Measurements from ENCODE around the gene THEMIS. TPM values are rescaled to one million over a fixed set of nuclear protein-coding genes. Genes with fewer than 3 reads are reported as not detected.
A peak's percentile ranks its signal among the peaks of the same experiment; 100 is the strongest.

THEMIS gene
- total RNA-seq, 2 experiments from 2014 or later = 9.5 to 11.5 TPM

GRCh38 chr6:127859956-127860355, 40.9 kb downstream of the THEMIS start:
- intact Hi-C loops (cut with micrococcal nuclease) = loop anchor here (10.0 kb wide), 3 partner anchors 265 to 795 kb away; no protein-coding TSS in a partner anchor
- Mint-ChIP-seq H3K36me3 (peaks cover 2% of the 10 kb centered on the region), H3K4me3 (no peak overlapping the region), H3K27ac (no peak overlapping the region), H3K27me3 (no peaks in the 10 kb centered on the region), H3K4me1 (ENCODE audit: low read depth) (peaks cover 66% of the 10 kb centered on the region), H3K9me3 (no peaks in the 10 kb centered on the region)
- DNase-seq = no peak
- POLR2A ChIA-PET = no interaction called here
- CTCF ChIA-PET = interaction anchor here (1.1 to 3.0 kb wide), 4 partner anchors 14 to 468 kb away, joined by 3 to 17 read pairs (median 5); partner anchors contain the start of gene THEMIS

- Mint-ChIP-seq H3K36me3 (no peaks in the 10 kb centered on the region), H3K27me3 (no peaks in the 10 kb centered on the region), H3K9me3 (no peaks in the 10 kb centered on the region), H3K4me1 (ENCODE audit: low read depth) (peaks cover 63% of the 10 kb centered on the region), H3K27ac (no peak overlapping the region), H3K4me3 (no peak overlapping the region)
- ChIA-PET POLR2A (no interaction called here), CTCF (interaction anchor here (1.0 to 3.0 kb wide), 5 partner anchors 10 to 469 kb away, joined by 3 to 17 read pairs (median 3); partner anchors contain the start of gene THEMIS)
- DNase-seq = no peak
- intact Hi-C loops (cut with micrococcal nuclease) = loop anchor here (10.0 kb wide), 3 partner anchors 266 to 796 kb away; no protein-coding TSS in a partner anchor
Measured at GRCh38 chr6:127858727-127859391, 42.0 kb downstream of the THEMIS start.

- CTCF ChIA-PET = interaction anchor here (1.2 to 4.3 kb wide), 6 partner anchors 120 to 664 kb away, joined by 3 to 59 read pairs (median 13); partner anchors contain the start of gene PTPRK
- H3K27ac Mint-ChIP-seq = peak overlapping the region; percentile 16
- no peak for DNase-seq
- no peaks in the 10 kb centered on the region for H3K36me3 Mint-ChIP-seq
- H3K4me3 Mint-ChIP-seq = no peak overlapping the region
- H3K4me1 Mint-ChIP-seq (ENCODE audit: low read depth) = peaks cover 65% of the 10 kb centered on the region
- no peaks in the 10 kb centered on the region for H3K27me3 Mint-ChIP-seq
- no peaks in the 10 kb centered on the region for H3K9me3 Mint-ChIP-seq
- POLR2A ChIA-PET = no interaction called here
- intact Hi-C loops (cut with micrococcal nuclease) = loop anchor here (2.0 to 10.0 kb wide), 4 partner anchors 116 to 798 kb away; no protein-coding TSS in a partner anchor
Measured at GRCh38 chr6:127857051-127857637, 43.7 kb downstream of the THEMIS start.

- peaks cover 76% of the 10 kb centered on the region for H3K4me1 Mint-ChIP-seq (ENCODE audit: low read depth)
Measured at GRCh38 chr6:127855542-127856159, 45.2 kb downstream of the THEMIS start.

GRCh38 chr6:127854009-127854408, 46.8 kb downstream of the THEMIS start:
- Mint-ChIP-seq H3K36me3 (peaks cover 11% of the 10 kb centered on the region), H3K27ac (no peak overlapping the region)
- POLR2A ChIA-PET = no interaction called here

More at GRCh38 chr6:127855542-127856159, 45.2 kb downstream of the THEMIS start:
- Mint-ChIP-seq H3K36me3 (no peaks in the 10 kb centered on the region), H3K27me3 (no peaks in the 10 kb centered on the region), H3K4me3 (peak overlapping the region; percentile 38), H3K9me3 (no peaks in the 10 kb centered on the region), H3K27ac (peak overlapping the region; percentile 30)
- peak; percentile 54 for DNase-seq
- ChIA-PET POLR2A (interaction anchor here (0.5 to 1.5 kb wide), 2 partner anchors 223 to 472 kb away, joined by 3 to 5 read pairs; no protein-coding TSS in a partner anchor), CTCF (interaction anchor here (0.6 to 4.3 kb wide), 67 partner anchors 9 to 1404 kb away, joined by 3 to 59 read pairs (median 4); partner anchors contain the start of genes PTPRK and THEMIS)
- intact Hi-C loops (cut with micrococcal nuclease) = loop anchor here (1.0 to 10.0 kb wide), 8 partner anchors 37 to 799 kb away; partner anchors contain the start of gene PTPRK

GRCh38 chr6:127851197-127851596, 49.7 kb downstream of the THEMIS start:
- Mint-ChIP-seq H3K9me3 (peaks cover 2% of the 10 kb centered on the region), H3K4me3 (no peak overlapping the region), H3K27ac (no peak overlapping the region), H3K27me3 (no peaks in the 10 kb centered on the region), H3K36me3 (peaks cover 26% of the 10 kb centered on the region), H3K4me1 (ENCODE audit: low read depth) (peaks cover 70% of the 10 kb centered on the region)
- CTCF ChIA-PET = interaction anchor here (1.3 kb wide), 1 partner anchor 114 kb away, joined by 4 read pairs; no protein-coding TSS in a partner anchor
- POLR2A ChIA-PET = no interaction called here
- intact Hi-C loops (cut with micrococcal nuclease) = loop anchor here (5.0 to 10.0 kb wide), 4 partner anchors 274 to 881 kb away; no protein-coding TSS in a partner anchor
- no peak for DNase-seq

More at GRCh38 chr6:127854009-127854408, 46.8 kb downstream of the THEMIS start:
- CTCF ChIA-PET = interaction anchor here (0.6 to 4.3 kb wide), 18 partner anchors 12 to 666 kb away, joined by 3 to 59 read pairs (median 4); partner anchors contain the start of gene PTPRK
- Mint-ChIP-seq H3K4me3 (no peak overlapping the region), H3K9me3 (no peaks in the 10 kb centered on the region), H3K27me3 (no peaks in the 10 kb centered on the region), H3K4me1 (ENCODE audit: low read depth) (peaks cover 76% of the 10 kb centered on the region)
- DNase-seq = no peak
- intact Hi-C loops (cut with micrococcal nuclease) = loop anchor here (2.0 to 10.0 kb wide), 5 partner anchors 39 to 878 kb away; no protein-coding TSS in a partner anchor

- POLR2A ChIA-PET = no interaction called here
Measured at GRCh38 chr6:127845242-127845641, 55.6 kb downstream of the THEMIS start.

GRCh38 chr6:127844529-127844928, 56.3 kb downstream of the THEMIS start:
- POLR2A ChIA-PET = no interaction called here

More at GRCh38 chr6:127845242-127845641, 55.6 kb downstream of the THEMIS start:
- Mint-ChIP-seq H3K4me1 (ENCODE audit: low read depth) (peaks cover 58% of the 10 kb centered on the region), H3K9me3 (peaks cover 5% of the 10 kb centered on the region), H3K36me3 (peaks cover 40% of the 10 kb centered on the region), H3K4me3 (no peak overlapping the region), H3K27me3 (no peaks in the 10 kb centered on the region), H3K27ac (no peak overlapping the region)
- intact Hi-C loops (cut with micrococcal nuclease) = no loop called here
- no peak for DNase-seq
- CTCF ChIA-PET = interaction anchor here (1.8 to 3.0 kb wide), 2 partner anchors 10 to 15 kb away, joined by 6 to 21 read pairs; no protein-coding TSS in a partner anchor

GRCh38 chr6:127843582-127843981, 57.3 kb downstream of the THEMIS start:
- peaks cover 5% of the 10 kb centered on the region for H3K9me3 Mint-ChIP-seq
- H3K4me3 Mint-ChIP-seq = no peak overlapping the region
- peaks cover 28% of the 10 kb centered on the region for H3K36me3 Mint-ChIP-seq
- no peak overlapping the region for H3K27ac Mint-ChIP-seq
- peaks cover 53% of the 10 kb centered on the region for H3K4me1 Mint-ChIP-seq (ENCODE audit: low read depth)
- POLR2A ChIA-PET = no interaction called here
- CTCF ChIA-PET = no interaction called here
- intact Hi-C loops (cut with micrococcal nuclease) = no loop called here
- DNase-seq = no peak
- no peaks in the 10 kb centered on the region for H3K27me3 Mint-ChIP-seq

More at GRCh38 chr6:127844529-127844928, 56.3 kb downstream of the THEMIS start:
- Mint-ChIP-seq H3K27me3 (no peaks in the 10 kb centered on the region), H3K9me3 (peaks cover 5% of the 10 kb centered on the region), H3K27ac (no peak overlapping the region), H3K36me3 (peaks cover 33% of the 10 kb centered on the region), H3K4me1 (ENCODE audit: low read depth) (peaks cover 55% of the 10 kb centered on the region), H3K4me3 (no peak overlapping the region)
- intact Hi-C loops (cut with micrococcal nuclease) = no loop called here
- CTCF ChIA-PET = interaction anchor here (1.8 kb wide), 1 partner anchor 16 kb away, joined by 6 read pairs; no protein-coding TSS in a partner anchor
- no peak for DNase-seq

GRCh38 chr6:127842562-127842961, 58.3 kb downstream of the THEMIS start:
- Mint-ChIP-seq H3K4me1 (ENCODE audit: low read depth) (peaks cover 53% of the 10 kb centered on the region), H3K4me3 (no peak overlapping the region), H3K36me3 (peaks cover 22% of the 10 kb centered on the region), H3K9me3 (peaks cover 3% of the 10 kb centered on the region), H3K27ac (no peak overlapping the region), H3K27me3 (no peaks in the 10 kb centered on the region)
- POLR2A ChIA-PET = no interaction called here
- CTCF ChIA-PET = interaction anchor here (1.8 kb wide), 1 partner anchor 12 kb away, joined by 16 read pairs; no protein-coding TSS in a partner anchor
- intact Hi-C loops (cut with micrococcal nuclease) = no loop called here
- DNase-seq = no peak

- ChIA-PET CTCF (interaction anchor here (0.7 to 1.8 kb wide), 3 partner anchors 13 to 486 kb away, joined by 3 to 16 read pairs (median 3); no protein-coding TSS in a partner anchor), POLR2A (no interaction called here)
- no peak overlapping the region for H3K27ac Mint-ChIP-seq
- peaks cover 18% of the 10 kb centered on the region for H3K36me3 Mint-ChIP-seq
- no peak for DNase-seq
- no peak overlapping the region for H3K4me3 Mint-ChIP-seq
- peaks cover 48% of the 10 kb centered on the region for H3K4me1 Mint-ChIP-seq (ENCODE audit: low read depth)
- H3K9me3 Mint-ChIP-seq = peaks cover 3% of the 10 kb centered on the region
- intact Hi-C loops (cut with micrococcal nuclease) = no loop called here
- H3K27me3 Mint-ChIP-seq = no peaks in the 10 kb centered on the region
Measured at GRCh38 chr6:127841811-127842210, 59.0 kb downstream of the THEMIS start.

All from activated CD4-positive, alpha-beta memory T cell treated with anti-CD3 and anti-CD28 coated beads for 36 hours (primary cell).